ENCODE measurements around the gene ZBTB16. TPM values are rescaled to one million over a fixed set of nuclear protein-coding genes. Genes with fewer than 3 reads are reported as not detected.

ZBTB16 gene
- total RNA-seq, 1 donor from 2014 or later = 25.4 TPM

GRCh38 chr11:114092953-114093352 is 33.4 kb downstream of the ZBTB16 start:
- DNase-seq (ENCODE audit: low spot score) = no peak
- intact Hi-C loops (cut with DNase I) = no loop called here

GRCh38 chr11:114094516-114094915 is 35.0 kb downstream of the ZBTB16 start:
- intact Hi-C loops (cut with DNase I) = no loop called here
- DNase-seq (ENCODE audit: low spot score) = no peak

GRCh38 chr11:114095899-114096298 is 36.4 kb downstream of the ZBTB16 start:
- intact Hi-C loops (cut with DNase I) = no loop called here
- no peak for DNase-seq (ENCODE audit: low spot score)

- no peak for DNase-seq (ENCODE audit: low spot score)
- intact Hi-C loops (cut with DNase I) = no loop called here
These were observed 38.3 kb downstream of the ZBTB16 start for GRCh38 chr11:114097832-114098231.

- intact Hi-C loops (cut with DNase I) = no loop called here
- no peak for DNase-seq (ENCODE audit: low spot score)
These were observed 39.4 kb downstream of the ZBTB16 start for GRCh38 chr11:114098927-114099326.

GRCh38 chr11:114099392-114100178 is 40.1 kb downstream of the ZBTB16 start:
- DNase-seq (ENCODE audit: low spot score) = no peak
- intact Hi-C loops (cut with DNase I) = no loop called here

GRCh38 chr11:114102993-114103896 is 43.7 kb downstream of the ZBTB16 start:
- intact Hi-C loops (cut with DNase I) = no loop called here
- DNase-seq (ENCODE audit: low spot score) = no peak

- intact Hi-C loops (cut with DNase I) = no loop called here
- no peak for DNase-seq (ENCODE audit: low spot score)
These were observed 46.1 kb downstream of the ZBTB16 start for GRCh38 chr11:114105611-114106010.

- no peak for DNase-seq (ENCODE audit: low spot score)
- intact Hi-C loops (cut with DNase I) = no loop called here
These were observed 46.5 kb downstream of the ZBTB16 start for GRCh38 chr11:114106047-114106446.

GRCh38 chr11:114106986-114107385 is 47.5 kb downstream of the ZBTB16 start:
- intact Hi-C loops (cut with DNase I) = no loop called here
- no peak for DNase-seq (ENCODE audit: low spot score)

- no peak for DNase-seq (ENCODE audit: low spot score)
These were observed 49.1 kb downstream of the ZBTB16 start for GRCh38 chr11:114108501-114109205.

GRCh38 chr11:114109206-114110090 is 49.9 kb downstream of the ZBTB16 start:
- DNase-seq (ENCODE audit: low spot score) = no peak
- intact Hi-C loops (cut with DNase I) = loop anchor here (5.0 kb wide), 1 partner anchor 32 kb away; no protein-coding TSS in a partner anchor

More at GRCh38 chr11:114108501-114109205, 49.1 kb downstream of the ZBTB16 start:
- intact Hi-C loops (cut with DNase I) = no loop called here

- intact Hi-C loops (cut with DNase I) = loop anchor here (5.0 kb wide), 1 partner anchor 33 kb away; no protein-coding TSS in a partner anchor
- no peak for DNase-seq (ENCODE audit: low spot score)
These were observed 50.6 kb downstream of the ZBTB16 start for GRCh38 chr11:114110123-114110522.

- no peak for DNase-seq (ENCODE audit: low spot score)
- intact Hi-C loops (cut with DNase I) = loop anchor here (5.0 kb wide), 1 partner anchor 34 kb away; no protein-coding TSS in a partner anchor
These were observed 51.7 kb downstream of the ZBTB16 start for GRCh38 chr11:114110952-114111947.

GRCh38 chr11:114115451-114115928 is 56.0 kb downstream of the ZBTB16 start:
- intact Hi-C loops (cut with DNase I) = no loop called here
- DNase-seq (ENCODE audit: low spot score) = no peak

- intact Hi-C loops (cut with DNase I) = no loop called here
- DNase-seq (ENCODE audit: low spot score) = no peak
These were observed 56.8 kb downstream of the ZBTB16 start for GRCh38 chr11:114116357-114116756.

GRCh38 chr11:114116800-114117199 is 57.3 kb downstream of the ZBTB16 start:
- DNase-seq (ENCODE audit: low spot score) = no peak
- intact Hi-C loops (cut with DNase I) = no loop called here

GRCh38 chr11:114120606-114121005 is 61.1 kb downstream of the ZBTB16 start:
- intact Hi-C loops (cut with DNase I) = no loop called here
- DNase-seq (ENCODE audit: low spot score) = no peak

All from cardiac septum (tissue), 1 donor.